Measurements from ENCODE around the gene ACOT8. TPM values are rescaled to one million over a fixed set of nuclear protein-coding genes. Genes with fewer than 3 reads are reported as not detected.
"Not testable (repeated sequence)": the region's sequence is repeated elsewhere in the genome, so short reads cannot be mapped to it uniquely, and the experiment has no call there.

Gene ACOT8
- total and polyA plus RNA-seq, 2 of the 8 experiments (the other 6 are each of a cell fraction or from before 2014, with no cell fraction given), result 37.6 to 88.8 TPM

DNA sequence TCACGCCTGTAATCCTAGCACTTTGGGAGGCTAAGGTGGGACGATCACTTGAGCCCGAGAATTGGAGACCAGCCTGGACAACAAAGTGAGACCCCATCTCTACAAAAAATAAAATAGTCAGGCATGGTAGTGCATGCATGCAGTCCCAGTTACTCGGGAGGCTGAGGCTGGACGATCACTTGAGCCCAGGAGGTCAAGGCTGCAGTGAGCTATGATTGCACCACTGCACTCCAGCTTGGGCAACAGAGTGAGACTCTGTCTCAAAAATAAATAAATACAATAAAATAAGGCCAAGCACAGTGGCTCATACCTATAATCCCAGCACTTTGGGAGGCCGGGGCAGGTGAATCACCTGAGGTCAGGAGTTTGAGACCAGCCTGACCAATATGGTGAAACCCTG lies 44.1 kb upstream of the ACOT8 start:
- peaks cover 16 to 68% (median 58%) of the 10 kb centered on the region in 4 experiments for H3K36me3 ChIP-seq (ENCODE audit: control insufficient read depth in 2 of 4, insufficient read depth in 4 of 4, low read length in 3 of 4)
- H2BK5ac ChIP-seq (ENCODE audit: low read depth, low read length); H2BK20ac ChIP-seq (ENCODE audit: low read length); H4K20me1 ChIP-seq (replicated peaks in 1 of 2; ENCODE audit: control insufficient read depth in 1 of 2, insufficient read depth in 2 of 2, low read length in 2 of 2); H3K79me2 ChIP-seq (ENCODE audit: control insufficient read depth in 1 of 2, insufficient read depth in 2 of 2, low read length in 2 of 2); H2BK12ac ChIP-seq (ENCODE audit: low read depth, low read length); H2BK120ac ChIP-seq (replicated peaks; ENCODE audit: low read depth, low read length); H3K18ac ChIP-seq (ENCODE audit: extremely low read depth, low read length); H2AFZ ChIP-seq (ENCODE audit: low read length); H3K4ac ChIP-seq (replicated peaks; ENCODE audit: insufficient read length, low read depth, low read length); H3K56ac ChIP-seq (replicated peaks; ENCODE audit: insufficient read length, low read depth, low read length); H2BK15ac ChIP-seq (ENCODE audit: low read length); H3K14ac ChIP-seq (ENCODE audit: insufficient read length); FAIRE-seq; H3K9ac ChIP-seq (replicated peaks in 1 of 4; ENCODE audit: extremely low read depth in 1 of 4, low read depth in 3 of 4, low read length in 3 of 4); H3K9me3 ChIP-seq (ENCODE audit: insufficient read depth in 2 of 2, low read depth in 1 of 2, low read length in 1 of 2); H3K27ac ChIP-seq (ENCODE audit: low read depth, low read length); H3K27me3 ChIP-seq (replicated peaks in 1 of 4; ENCODE audit: control insufficient read depth in 3 of 4, extremely low read depth in 1 of 4, insufficient read depth in 3 of 4, low read length in 3 of 4); H3K23me2 ChIP-seq (ENCODE audit: low read depth, low read length); H3K4me1 ChIP-seq (replicated peaks in 1 of 4; ENCODE audit: control insufficient read depth in 3 of 4, insufficient read depth in 4 of 4, low read length in 3 of 4); H3K79me1 ChIP-seq (ENCODE audit: low read depth, low read length); H3K4me3 ChIP-seq (ENCODE audit: extremely low read depth in 1 of 4, insufficient read depth in 2 of 4, low read depth in 3 of 4, low read length in 4 of 4); H3K23ac ChIP-seq (ENCODE audit: insufficient read length); DNase-seq (ENCODE audit: low read depth in 1 of 2, low spot score in 2 of 2); H4K91ac ChIP-seq (replicated peaks; ENCODE audit: insufficient read length, low read length); H2AK5ac ChIP-seq (ENCODE audit: low read depth, low read length); H4K8ac ChIP-seq (ENCODE audit: extremely low read depth, insufficient read depth, low read length); H4K5ac ChIP-seq (ENCODE audit: insufficient read length, low read depth, low read length); H3K4me2 ChIP-seq (ENCODE audit: insufficient read depth in 1 of 2, low read depth in 2 of 2, low read length in 2 of 2): not testable (repeated sequence)
- 94% methylated on average over 6 of the region's 6 CpGs; no CpG with 5 or more reads in 1 of the 2 experiments for WGBS, 2 experiments (ENCODE audit: extremely low coverage in 1 of 2, insufficient coverage in 1 of 2, insufficient read length in 1 of 2, insufficient replicate concordance in 2 of 2, low coverage in 1 of 2, low lambda C conversion rate in 2 of 2, missing lambda C conversion rate in 1 of 2)
- CTCF ChIA-PET (ENCODE audit: partially characterized antibody), result interaction anchor here (1.5 to 3.0 kb wide), 2 partner anchors 9 to 70 kb away, joined by 3 to 24 read pairs; partner anchors contain the start of genes CTSA and NEURL2
- POLR2A ChIA-PET (ENCODE audit: partially characterized antibody), result interaction anchor here (0.8 to 5.6 kb wide), 7 partner anchors 9 to 48 kb away, joined by 3 to 49 read pairs (median 6); partner anchors contain the start of genes CTSA and NEURL2

Measured in H1 (cell line).